ENCODE measurements around the gene CNNM1.

GRCh38 chr10:99443500-99443899 is 114.3 kb downstream of the CNNM1 start:
- TF ChIP-seq, protein P1, sequence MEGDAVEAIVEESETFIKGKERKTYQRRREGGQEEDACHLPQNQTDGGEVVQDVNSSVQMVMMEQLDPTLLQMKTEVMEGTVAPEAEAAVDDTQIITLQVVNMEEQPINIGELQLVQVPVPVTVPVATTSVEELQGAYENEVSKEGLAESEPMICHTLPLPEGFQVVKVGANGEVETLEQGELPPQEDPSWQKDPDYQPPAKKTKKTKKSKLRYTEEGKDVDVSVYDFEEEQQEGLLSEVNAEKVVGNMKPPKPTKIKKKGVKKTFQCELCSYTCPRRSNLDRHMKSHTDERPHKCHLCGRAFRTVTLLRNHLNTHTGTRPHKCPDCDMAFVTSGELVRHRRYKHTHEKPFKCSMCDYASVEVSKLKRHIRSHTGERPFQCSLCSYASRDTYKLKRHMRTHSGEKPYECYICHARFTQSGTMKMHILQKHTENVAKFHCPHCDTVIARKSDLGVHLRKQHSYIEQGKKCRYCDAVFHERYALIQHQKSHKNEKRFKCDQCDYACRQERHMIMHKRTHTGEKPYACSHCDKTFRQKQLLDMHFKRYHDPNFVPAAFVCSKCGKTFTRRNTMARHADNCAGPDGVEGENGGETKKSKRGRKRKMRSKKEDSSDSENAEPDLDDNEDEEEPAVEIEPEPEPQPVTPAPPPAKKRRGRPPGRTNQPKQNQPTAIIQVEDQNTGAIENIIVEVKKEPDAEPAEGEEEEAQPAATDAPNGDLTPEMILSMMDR (IDR thresholded peaks at IDR 0.05): no peak
- TF ChIP-seq EZH2 (IDR thresholded peaks at IDR 0.05; ENCODE audit: borderline replicate concordance, insufficient read depth, low read depth, low read length, poor library complexity, severe bottlenecking): no peak

Data from B cell (primary cell).